Neural cell (in vitro differentiated cells): ENCODE data around the gene FGF14.

Experiments used
- EP300 ChIP-seq: fragments of 450-650 bp; conservative IDR thresholded peaks from 2 replicates; pipeline ENCODE4 v1.6.1; 2014; ENCODE audit warnings: antibody characterized with exemption, mild to moderate bottlenecking, moderate library complexity; ENCODE audit not compliant: poor library complexity, severe bottlenecking
- EZH2 ChIP-seq: fragments of 200-600, 300-800 bp; shearing (Covaris generic), sonication (generic); IDR thresholded peaks from 2 replicates; pipeline ENCODE4 v1.6.1; 2014; ENCODE audit warnings: antibody characterized with exemption, low read length, borderline replicate concordance, mild to moderate bottlenecking; ENCODE audit not compliant: insufficient read depth, poor library complexity, severe bottlenecking
- MXI1 ChIP-seq: fragments of 450-650 bp; conservative IDR thresholded peaks from 2 replicates; pipeline ENCODE4 v1.6.1; 2014; ENCODE audit warnings: antibody characterized with exemption, mild to moderate bottlenecking; ENCODE audit not compliant: poor library complexity, severe bottlenecking
- POLR2AphosphoS5 ChIP-seq: IDR thresholded peaks from 2 replicates; pipeline ENCODE4 v1.6.1; 2012
- RAD21 ChIP-seq: fragments of 450-650 bp; conservative IDR thresholded peaks from 2 replicates; pipeline ENCODE4 v1.6.1; 2014; ENCODE audit warnings: antibody characterized with exemption, mild to moderate bottlenecking, moderate library complexity
- SMC3 ChIP-seq: fragments of 450-650 bp; conservative IDR thresholded peaks from 2 replicates; pipeline ENCODE4 v1.6.1; 2014; ENCODE audit warnings: antibody characterized with exemption, mild to moderate bottlenecking, moderate library complexity; ENCODE audit not compliant: poor library complexity
- TAF1 ChIP-seq: IDR thresholded peaks from 2 replicates; pipeline ENCODE4 v1.6.1; 2012; ENCODE audit warnings: low read depth
- TF ChIP-seq, protein P1 (sequence below): fragments of 450-650 bp; IDR thresholded peaks from 2 replicates; pipeline ENCODE4 v1.5.1; 2014; ENCODE audit warnings: antibody characterized with exemption, mild to moderate bottlenecking, moderate library complexity; ENCODE audit not compliant: poor library complexity, severe bottlenecking
- TF ChIP-seq, protein P2 (sequence below): IDR thresholded peaks from 2 replicates; pipeline ENCODE4 v1.6.1; 2012; ENCODE audit warnings: borderline replicate concordance

DNA sequence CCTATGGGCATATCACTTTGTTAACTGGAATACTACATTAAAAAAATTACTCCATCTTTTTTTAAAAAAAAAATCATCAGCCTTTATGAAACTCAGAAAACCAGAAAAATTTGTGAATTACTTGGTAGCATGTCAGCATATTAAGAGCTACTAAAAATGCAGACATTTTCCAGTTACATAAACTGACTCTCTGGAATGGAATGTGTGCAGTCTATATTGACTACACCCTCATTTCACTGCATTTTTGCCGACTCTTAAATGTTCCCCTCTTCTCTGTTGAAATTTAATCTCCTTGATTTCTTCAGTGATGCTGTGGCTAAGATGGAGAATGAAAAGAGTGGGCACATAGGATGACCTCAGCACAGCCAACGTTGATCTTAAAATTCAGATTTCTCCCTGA is 555.6 kb downstream of the FGF14 start:
- no peak for TF ChIP-seq EP300
- TF ChIP-seq MXI1, result no peak
- TF ChIP-seq POLR2AphosphoS5, result no peak
- TF ChIP-seq EZH2, result no peak
- TF ChIP-seq, protein P1, sequence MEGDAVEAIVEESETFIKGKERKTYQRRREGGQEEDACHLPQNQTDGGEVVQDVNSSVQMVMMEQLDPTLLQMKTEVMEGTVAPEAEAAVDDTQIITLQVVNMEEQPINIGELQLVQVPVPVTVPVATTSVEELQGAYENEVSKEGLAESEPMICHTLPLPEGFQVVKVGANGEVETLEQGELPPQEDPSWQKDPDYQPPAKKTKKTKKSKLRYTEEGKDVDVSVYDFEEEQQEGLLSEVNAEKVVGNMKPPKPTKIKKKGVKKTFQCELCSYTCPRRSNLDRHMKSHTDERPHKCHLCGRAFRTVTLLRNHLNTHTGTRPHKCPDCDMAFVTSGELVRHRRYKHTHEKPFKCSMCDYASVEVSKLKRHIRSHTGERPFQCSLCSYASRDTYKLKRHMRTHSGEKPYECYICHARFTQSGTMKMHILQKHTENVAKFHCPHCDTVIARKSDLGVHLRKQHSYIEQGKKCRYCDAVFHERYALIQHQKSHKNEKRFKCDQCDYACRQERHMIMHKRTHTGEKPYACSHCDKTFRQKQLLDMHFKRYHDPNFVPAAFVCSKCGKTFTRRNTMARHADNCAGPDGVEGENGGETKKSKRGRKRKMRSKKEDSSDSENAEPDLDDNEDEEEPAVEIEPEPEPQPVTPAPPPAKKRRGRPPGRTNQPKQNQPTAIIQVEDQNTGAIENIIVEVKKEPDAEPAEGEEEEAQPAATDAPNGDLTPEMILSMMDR, result no peak
- no peak for TF ChIP-seq RAD21
- TF ChIP-seq, protein P2, sequence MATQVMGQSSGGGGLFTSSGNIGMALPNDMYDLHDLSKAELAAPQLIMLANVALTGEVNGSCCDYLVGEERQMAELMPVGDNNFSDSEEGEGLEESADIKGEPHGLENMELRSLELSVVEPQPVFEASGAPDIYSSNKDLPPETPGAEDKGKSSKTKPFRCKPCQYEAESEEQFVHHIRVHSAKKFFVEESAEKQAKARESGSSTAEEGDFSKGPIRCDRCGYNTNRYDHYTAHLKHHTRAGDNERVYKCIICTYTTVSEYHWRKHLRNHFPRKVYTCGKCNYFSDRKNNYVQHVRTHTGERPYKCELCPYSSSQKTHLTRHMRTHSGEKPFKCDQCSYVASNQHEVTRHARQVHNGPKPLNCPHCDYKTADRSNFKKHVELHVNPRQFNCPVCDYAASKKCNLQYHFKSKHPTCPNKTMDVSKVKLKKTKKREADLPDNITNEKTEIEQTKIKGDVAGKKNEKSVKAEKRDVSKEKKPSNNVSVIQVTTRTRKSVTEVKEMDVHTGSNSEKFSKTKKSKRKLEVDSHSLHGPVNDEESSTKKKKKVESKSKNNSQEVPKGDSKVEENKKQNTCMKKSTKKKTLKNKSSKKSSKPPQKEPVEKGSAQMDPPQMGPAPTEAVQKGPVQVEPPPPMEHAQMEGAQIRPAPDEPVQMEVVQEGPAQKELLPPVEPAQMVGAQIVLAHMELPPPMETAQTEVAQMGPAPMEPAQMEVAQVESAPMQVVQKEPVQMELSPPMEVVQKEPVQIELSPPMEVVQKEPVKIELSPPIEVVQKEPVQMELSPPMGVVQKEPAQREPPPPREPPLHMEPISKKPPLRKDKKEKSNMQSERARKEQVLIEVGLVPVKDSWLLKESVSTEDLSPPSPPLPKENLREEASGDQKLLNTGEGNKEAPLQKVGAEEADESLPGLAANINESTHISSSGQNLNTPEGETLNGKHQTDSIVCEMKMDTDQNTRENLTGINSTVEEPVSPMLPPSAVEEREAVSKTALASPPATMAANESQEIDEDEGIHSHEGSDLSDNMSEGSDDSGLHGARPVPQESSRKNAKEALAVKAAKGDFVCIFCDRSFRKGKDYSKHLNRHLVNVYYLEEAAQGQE, result no peak
- TF ChIP-seq SMC3, result no peak
- TF ChIP-seq TAF1, result no peak
